CD4-positive, CD25-positive, alpha-beta regulatory T cell (primary cell): ENCODE measurements around the gene MUC20. TPM values are rescaled to one million over a fixed set of nuclear protein-coding genes. Genes with fewer than 3 reads are reported as not detected.

Source experiments
- ATAC-seq, 2 donors: fragments of 150-1000 bp; cut with Tn5 transposase; one replicate each; pipeline ENCODE4 v1.10.0; 2021; ENCODE audit warnings: low read depth in 2 of 2, moderate number of reproducible peaks in 2 of 2, moderate library complexity in 1 of 2
- DNase-seq, 3 donors: peaks; one replicate each; pipeline versions ENCODE4 v3.0.0 to v3.0.0-alpha.2; 2012 to 2022; ENCODE audit warnings: mixed read lengths in 1 of 3
- H3K27ac ChIP-seq: one replicate; pipeline ENCODE4 v1.7.0; 2013; ENCODE audit warnings: mild to moderate bottlenecking, low read length; ENCODE audit not compliant: insufficient read depth, poor library complexity, severe bottlenecking
- H3K27me3 ChIP-seq: one replicate; pipeline ENCODE4 v1.7.0; 2013; ENCODE audit warnings: low read length; ENCODE audit not compliant: control insufficient read depth, insufficient read depth
- H3K36me3 ChIP-seq: one replicate; pipeline ENCODE4 v1.7.0; 2013; ENCODE audit warnings: mild to moderate bottlenecking, low read length, moderate library complexity; ENCODE audit not compliant: control insufficient read depth, insufficient read depth
- H3K4me1 ChIP-seq: 2 replicates; pipeline ENCODE4 v1.7.0; 2013; ENCODE audit warnings: mild to moderate bottlenecking, low read length; ENCODE audit not compliant: insufficient read depth, control insufficient read depth, poor library complexity, severe bottlenecking
- H3K4me3 ChIP-seq: one replicate; pipeline ENCODE4 v1.7.0; 2013; ENCODE audit warnings: low read depth, mild to moderate bottlenecking, low read length, moderate library complexity
- H3K9me3 ChIP-seq, 2 experiments: 1 replicate in 1 of 2; 2 replicates in 1 of 2; pipeline ENCODE4 v1.7.0; 2013; ENCODE audit warnings: low read length in 2 of 2, mild to moderate bottlenecking in 1 of 2, moderate library complexity in 1 of 2; ENCODE audit not compliant: control insufficient read depth in 2 of 2
- H3K27ac Mint-ChIP-seq, 3 donors: one replicate each; pipeline ENCODE4 v1.8.0; 2020 to 2022; ENCODE audit warnings: mild to moderate bottlenecking in 3 of 3, mixed read lengths in 3 of 3, moderate library complexity in 2 of 3
- H3K27me3 Mint-ChIP-seq: one replicate; pipeline ENCODE4 v1.8.0; 2022; ENCODE audit warnings: mild to moderate bottlenecking, mixed read lengths
- H3K36me3 Mint-ChIP-seq: one replicate; pipeline ENCODE4 v1.8.0; 2020; ENCODE audit warnings: mixed read lengths
- H3K4me1 Mint-ChIP-seq, 4 donors: one replicate each; pipeline ENCODE4 v1.8.0; 2020 to 2022; ENCODE audit warnings: mixed read lengths in 4 of 4, mild to moderate bottlenecking in 1 of 4
- H3K4me3 Mint-ChIP-seq, 4 donors: one replicate each; pipeline ENCODE4 v1.8.0; 2020 to 2022; ENCODE audit warnings: mild to moderate bottlenecking in 4 of 4, mixed read lengths in 4 of 4, moderate library complexity in 3 of 4
- H3K9me3 Mint-ChIP-seq, 7 donors: one replicate each; pipeline ENCODE4 v1.8.0; 2020 to 2022; ENCODE audit warnings: mixed read lengths in 7 of 7, mild to moderate bottlenecking in 3 of 7, moderate library complexity in 2 of 7
- polyA plus RNA-seq, 4 donors: library from polyadenylated mRNA; unstranded; fragments of 300-500 nt; fragmentation: Illumina TruSeq; gene quantifications; one replicate each; pipeline ENCODE4 v1.2.3, GENCODE V29; 2021
- total RNA-seq: library from RNA; stranded (reverse); gene quantifications from one replicate; pipeline ENCODE4 v1.2.3, GENCODE V29; 2022

The MUC20 gene
- total and polyA plus RNA-seq, 5 donors from 2014 or later: 0.14 to 1.5 (median 0.47) TPM; not detected in 2

DNA sequence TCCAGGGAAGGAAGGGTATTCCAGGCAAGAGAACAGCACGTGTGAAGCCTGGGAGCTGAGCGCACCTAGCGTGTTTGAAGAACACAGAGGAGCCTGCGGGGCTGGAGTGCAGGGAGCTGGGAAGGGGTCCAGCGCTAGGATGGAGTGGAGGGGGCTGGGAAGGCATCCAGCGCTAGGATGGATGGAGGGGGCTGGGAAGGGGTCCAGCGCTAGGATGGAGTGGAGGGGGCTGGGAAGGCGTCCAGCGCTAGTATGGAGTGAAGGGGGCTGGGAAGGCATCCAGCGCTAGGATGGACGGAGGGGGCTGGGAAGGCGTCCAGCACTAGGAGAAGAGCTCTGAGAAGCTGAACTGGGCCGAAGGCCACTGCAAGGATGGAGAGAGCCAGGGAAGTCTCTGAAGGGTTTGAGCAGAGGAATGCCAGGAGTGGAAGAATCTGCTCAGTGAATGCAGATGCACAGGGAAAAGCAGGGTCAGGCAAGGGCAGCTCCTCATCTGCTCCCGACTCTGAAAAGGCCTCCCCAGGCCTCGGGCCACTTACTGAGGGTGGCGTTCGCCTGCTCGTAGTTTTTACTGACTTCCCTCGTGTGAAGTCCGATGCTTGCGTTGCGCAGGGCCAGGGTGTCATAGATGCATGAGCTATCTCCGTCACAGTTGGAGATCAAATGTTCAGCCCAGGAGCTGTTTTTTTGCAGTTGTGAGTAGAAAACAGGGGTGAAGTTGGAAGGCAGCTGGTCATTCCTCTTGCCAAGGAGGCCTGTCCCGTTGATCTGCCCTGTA is 39.8 kb downstream of the MUC20 start:
- Mint-ChIP-seq H3K4me1 (peaks cover 0 to 6% (median 2%) of the 10 kb centered on the region in 4 donors), H3K27ac (no peak overlapping the region), H3K36me3 (no peaks in the 10 kb centered on the region), H3K9me3 (peaks cover 0 to 2% (median 0%) of the 10 kb centered on the region in 7 donors), H3K4me3 (peak overlapping the region in 1 of 4 donors; percentile 76), H3K27me3 (peaks cover 30% of the 10 kb centered on the region)
- H3K4me1 ChIP-seq: peaks cover 5% of the 10 kb centered on the region
- DNase-seq: no peak
- no peak for ATAC-seq
- no peaks in the 10 kb centered on the region for H3K9me3 ChIP-seq
- H3K36me3 ChIP-seq: no peaks in the 10 kb centered on the region
- no peak overlapping the region for H3K27ac ChIP-seq
- peaks cover 6% of the 10 kb centered on the region for H3K27me3 ChIP-seq
- H3K4me3 ChIP-seq: no peak overlapping the region

DNA sequence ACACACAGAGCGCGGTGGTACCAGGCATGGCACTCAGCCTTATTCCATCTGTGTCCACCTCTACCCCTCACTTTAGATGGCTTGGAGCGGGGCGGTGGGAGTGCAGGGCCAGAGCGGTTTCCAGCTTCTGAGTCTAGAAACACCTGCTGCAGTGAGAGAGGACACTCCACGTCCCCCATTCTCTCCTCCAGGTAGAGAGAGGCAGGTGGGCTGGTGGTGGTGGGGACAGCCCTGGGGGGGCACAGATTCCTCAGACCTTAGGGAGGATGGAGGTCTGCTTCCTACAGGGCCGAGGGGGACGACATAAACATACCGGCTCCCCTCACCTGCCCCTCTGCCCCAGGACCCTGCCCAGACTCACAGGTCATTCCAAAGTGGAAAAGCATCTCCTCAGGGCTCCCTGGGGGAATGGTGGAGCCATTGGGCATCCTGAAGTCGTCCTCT is 40.4 kb downstream of the MUC20 start:
- Mint-ChIP-seq H3K4me3 (peak overlapping the region in 1 of 4 donors; percentile 76), H3K4me1 (peaks cover 0 to 4% (median 2%) of the 10 kb centered on the region in 4 donors), H3K36me3 (no peaks in the 10 kb centered on the region), H3K27ac (no peak overlapping the region), H3K9me3 (peaks cover 0 to 2% (median 0%) of the 10 kb centered on the region in 7 donors), H3K27me3 (peaks cover 30% of the 10 kb centered on the region)
- Histone ChIP-seq H3K27ac (no peak overlapping the region), H3K4me1 (peaks cover 5% of the 10 kb centered on the region), H3K27me3 (peaks cover 6% of the 10 kb centered on the region), H3K36me3 (no peaks in the 10 kb centered on the region), H3K4me3 (no peak overlapping the region), H3K9me3 (no peaks in the 10 kb centered on the region)
- no peak for DNase-seq
- no peak for ATAC-seq

DNA sequence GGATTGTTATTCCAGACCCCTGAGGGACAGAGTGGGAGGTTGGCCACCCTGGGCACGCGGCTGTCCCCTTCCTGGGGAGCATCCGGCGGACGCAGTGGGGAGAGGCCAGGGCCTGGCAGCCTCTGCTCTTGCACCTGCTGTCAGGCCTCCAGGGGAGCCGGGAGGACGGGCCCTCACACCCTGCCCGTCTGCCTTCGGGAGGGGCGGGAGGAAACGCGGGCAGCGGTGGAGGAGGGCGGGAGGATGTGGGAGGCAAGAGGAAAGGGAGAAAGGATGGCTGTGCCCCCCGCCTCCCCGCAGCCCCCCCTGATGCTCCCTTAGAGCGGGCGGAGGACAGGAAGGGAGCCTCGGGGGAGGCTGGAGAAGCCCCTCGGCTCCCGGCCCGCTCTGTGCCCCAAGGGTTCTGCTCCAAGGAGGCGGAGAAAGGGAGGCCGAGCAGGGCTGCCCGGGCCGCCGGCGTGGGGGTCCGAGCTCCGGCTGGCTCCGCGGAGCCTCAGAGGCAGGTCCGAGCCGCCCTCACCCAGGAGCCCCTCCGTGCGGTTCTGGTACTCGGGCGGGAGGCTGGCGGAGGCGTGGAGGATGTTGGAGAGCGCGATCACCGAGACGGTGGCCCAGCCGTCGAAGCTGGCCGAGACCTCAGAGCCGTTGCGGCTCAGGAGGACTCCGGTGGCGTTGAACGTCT is 40.9 kb downstream of the MUC20 start:
- ATAC-seq: no peak
- no peaks in the 10 kb centered on the region for H3K36me3 Mint-ChIP-seq
- peaks cover 0 to 2% (median 0%) of the 10 kb centered on the region in 7 donors for H3K9me3 Mint-ChIP-seq
- no peak overlapping the region for H3K4me3 Mint-ChIP-seq
- H3K4me1 ChIP-seq: peaks cover 5% of the 10 kb centered on the region
- H3K9me3 ChIP-seq: no peaks in the 10 kb centered on the region
- DNase-seq: no peak
- H3K36me3 ChIP-seq: no peaks in the 10 kb centered on the region
- peaks cover 0 to 4% (median 2%) of the 10 kb centered on the region in 4 donors for H3K4me1 Mint-ChIP-seq
- H3K27ac Mint-ChIP-seq: no peak overlapping the region
- no peak overlapping the region for H3K4me3 ChIP-seq
- peaks cover 6% of the 10 kb centered on the region for H3K27me3 ChIP-seq
- peaks cover 25% of the 10 kb centered on the region for H3K27me3 Mint-ChIP-seq
- H3K27ac ChIP-seq: no peak overlapping the region

DNA sequence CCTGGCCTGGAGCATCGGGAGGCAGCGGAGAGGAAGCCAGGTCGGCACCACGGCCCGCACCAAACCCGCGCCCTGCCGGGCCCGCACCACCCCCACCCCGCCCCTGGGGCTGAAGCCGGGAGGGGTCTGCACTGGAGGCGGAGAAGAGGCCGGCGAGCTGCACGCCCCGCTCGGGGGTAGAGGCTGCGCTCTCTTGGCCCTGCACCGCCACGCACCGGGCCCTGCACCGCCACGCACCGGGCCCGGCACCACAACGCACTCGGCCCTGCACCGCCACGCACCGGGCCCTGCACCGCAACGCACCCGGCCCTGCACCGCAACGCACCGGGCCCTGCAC is 41.4 kb downstream of the MUC20 start:
- H3K27ac Mint-ChIP-seq: no peak overlapping the region
- ATAC-seq (no peak), DNase-seq (no peak)
- no peak overlapping the region for H3K4me3 Mint-ChIP-seq
- peaks cover 0 to 2% (median 0%) of the 10 kb centered on the region in 7 donors for H3K9me3 Mint-ChIP-seq
- Histone ChIP-seq H3K4me1 (peaks cover 5% of the 10 kb centered on the region), H3K4me3 (no peak overlapping the region), H3K36me3 (no peaks in the 10 kb centered on the region), H3K27me3 (peaks cover 3% of the 10 kb centered on the region), H3K27ac (no peak overlapping the region), H3K9me3 (no peaks in the 10 kb centered on the region)
- peaks cover 0 to 3% (median 0%) of the 10 kb centered on the region in 4 donors for H3K4me1 Mint-ChIP-seq
- peaks cover 24% of the 10 kb centered on the region for H3K27me3 Mint-ChIP-seq
- no peaks in the 10 kb centered on the region for H3K36me3 Mint-ChIP-seq

- peaks cover 23% of the 10 kb centered on the region for H3K27me3 Mint-ChIP-seq
Observed at GRCh38 chr3:195762611-195763010, 41.8 kb downstream of the MUC20 start.

GRCh38 chr3:195763076-195763830 is 42.5 kb downstream of the MUC20 start:
- no peaks in the 10 kb centered on the region for H3K36me3 Mint-ChIP-seq
- no peak for ATAC-seq
- peaks cover 0 to 3% (median 0%) of the 10 kb centered on the region in 7 donors for H3K9me3 Mint-ChIP-seq
- no peak for DNase-seq
- peaks cover 0 to 3% (median 0%) of the 10 kb centered on the region in 4 donors for H3K4me1 Mint-ChIP-seq
- no peak overlapping the region for H3K27ac Mint-ChIP-seq
- Histone ChIP-seq H3K36me3 (no peaks in the 10 kb centered on the region), H3K4me1 (peaks cover 5% of the 10 kb centered on the region), H3K4me3 (no peak overlapping the region), H3K27me3 (peaks cover 3% of the 10 kb centered on the region), H3K27ac (no peak overlapping the region), H3K9me3 (no peaks in the 10 kb centered on the region)
- peaks cover 17% of the 10 kb centered on the region for H3K27me3 Mint-ChIP-seq
- no peak overlapping the region for H3K4me3 Mint-ChIP-seq

More at GRCh38 chr3:195762611-195763010, 41.8 kb downstream of the MUC20 start:
- Histone ChIP-seq H3K4me3 (no peak overlapping the region), H3K9me3 (no peaks in the 10 kb centered on the region), H3K27me3 (peaks cover 3% of the 10 kb centered on the region), H3K36me3 (no peaks in the 10 kb centered on the region), H3K27ac (no peak overlapping the region), H3K4me1 (peaks cover 5% of the 10 kb centered on the region)
- Mint-ChIP-seq H3K4me3 (no peak overlapping the region), H3K36me3 (no peaks in the 10 kb centered on the region), H3K9me3 (peaks cover 0 to 3% (median 0%) of the 10 kb centered on the region in 7 donors), H3K4me1 (peaks cover 0 to 3% (median 0%) of the 10 kb centered on the region in 4 donors), H3K27ac (no peak overlapping the region)
- ATAC-seq (no peak), DNase-seq (no peak)
